HG03097 (cell line): Measurements from ENCODE around the gene SPOCK3.
A peak's percentile ranks its signal among the peaks of the same experiment; 100 is the strongest.
"Not testable (repeated sequence)": the region's sequence is repeated elsewhere in the genome, so short reads cannot be mapped to it uniquely, and the experiment has no call there.

Source experiments
- ATAC-seq: cut with Tn5 transposase; IDR thresholded peaks from one replicate; pipeline ENCODE4 v1.9.1; 2021; ENCODE audit not compliant: unreplicated experiment, low FRiP score

Gene SPOCK3

GRCh38 chr4:167234316-167234881 is at the start of gene SPOCK3:
Gene SPOCK3 (minus strand): TSS chr4:167234494.
- ATAC-seq = no peak

- no peak for ATAC-seq
These were observed 48.0 kb upstream of the SPOCK3 start for GRCh38 chr4:167282171-167282864.

- not testable (repeated sequence) for ATAC-seq
These were observed 47.3 kb upstream of the SPOCK3 start for GRCh38 chr4:167281545-167281944.

GRCh38 chr4:167274351-167274750 is 40.1 kb upstream of the SPOCK3 start:
- no peak for ATAC-seq

GRCh38 chr4:167265231-167265630 is 30.9 kb upstream of the SPOCK3 start:
- no peak for ATAC-seq

- no peak for ATAC-seq
These were observed 14.0 kb upstream of the SPOCK3 start for GRCh38 chr4:167248271-167248670.

GRCh38 chr4:167239627-167240026 is 5.3 kb upstream of the SPOCK3 start:
- no peak for ATAC-seq

- no peak for ATAC-seq
These were observed 3.9 kb upstream of the SPOCK3 start for GRCh38 chr4:167238226-167238625.

GRCh38 chr4:167233685-167234315 is 494 bp downstream of the SPOCK3 start:
- peak; percentile 70 for ATAC-seq

- no peak for ATAC-seq
These were observed 1.2 kb downstream of the SPOCK3 start for GRCh38 chr4:167232805-167233684.

GRCh38 chr4:167230744-167231143 is 3.5 kb downstream of the SPOCK3 start:
- no peak for ATAC-seq

GRCh38 chr4:167222099-167222498 is 12.2 kb downstream of the SPOCK3 start:
- ATAC-seq = peak; percentile 93

- ATAC-seq = no peak
These were observed 13.2 kb downstream of the SPOCK3 start for GRCh38 chr4:167221084-167221483.

- ATAC-seq = no peak
These were observed 16.2 kb downstream of the SPOCK3 start for GRCh38 chr4:167218022-167218608.

- no peak for ATAC-seq
These were observed 17.5 kb downstream of the SPOCK3 start for GRCh38 chr4:167216783-167217182.

GRCh38 chr4:167210166-167210565 is 24.1 kb downstream of the SPOCK3 start:
- no peak for ATAC-seq

GRCh38 chr4:167196344-167197012 is 37.8 kb downstream of the SPOCK3 start:
- ATAC-seq = no peak

- ATAC-seq = no peak
These were observed 43.9 kb downstream of the SPOCK3 start for GRCh38 chr4:167190379-167190778.

- no peak for ATAC-seq
These were observed 48.8 kb downstream of the SPOCK3 start for GRCh38 chr4:167185465-167185864.

- no peak for ATAC-seq
These were observed 51.3 kb downstream of the SPOCK3 start for GRCh38 chr4:167183036-167183435.
